Thymus (tissue), 14 donors: ENCODE measurements around the gene MTCH1. TPM values are rescaled to one million over a fixed set of nuclear protein-coding genes. Genes with fewer than 3 reads are reported as not detected.

ENCODE experiments used
- DNase-seq, 9 donors: peaks; one replicate each; pipeline ENCODE4 v3.0.0-alpha.2; 2013; ENCODE audit warnings: low spot score in 9 of 9, low read depth in 6 of 9, missing footprints in 1 of 9
- H3K27ac ChIP-seq, 2 donors: one replicate each; pipeline ENCODE4 v1.5.1; 2013; ENCODE audit warnings: control low read depth in 1 of 2, low read depth in 1 of 2, low read length in 1 of 2, mild to moderate bottlenecking in 1 of 2, moderate library complexity in 1 of 2
- H3K27me3 ChIP-seq, 2 donors: one replicate each; pipeline ENCODE4 v1.5.1; 2013; ENCODE audit warnings: low read length in 1 of 2; ENCODE audit not compliant: control insufficient read depth in 2 of 2, insufficient read depth in 1 of 2
- H3K36me3 ChIP-seq, 2 donors: one replicate each; pipeline ENCODE4 v1.5.1; 2013; ENCODE audit warnings: low read length in 1 of 2, mild to moderate bottlenecking in 1 of 2, moderate library complexity in 1 of 2; ENCODE audit not compliant: control insufficient read depth in 2 of 2, insufficient read depth in 2 of 2
- H3K4me1 ChIP-seq, 2 donors: one replicate each; pipeline ENCODE4 v1.5.1; 2013; ENCODE audit warnings: low read length in 2 of 2; ENCODE audit not compliant: control insufficient read depth in 2 of 2, insufficient read depth in 2 of 2
- H3K4me3 ChIP-seq, 2 donors: one replicate each; pipeline ENCODE4 v1.5.1; 2013; ENCODE audit warnings: low read length in 2 of 2, control low read depth in 1 of 2, mild to moderate bottlenecking in 1 of 2
- H3K9me3 ChIP-seq, 2 donors: one replicate each; pipeline ENCODE4 v1.5.1; 2013; ENCODE audit warnings: low read length in 1 of 2, mild to moderate bottlenecking in 1 of 2; ENCODE audit not compliant: control insufficient read depth in 2 of 2, insufficient read depth in 1 of 2
- WGBS: extraction: QIAGEN DNeasy Blood & Tissue Kit; methylation state at CpG from one replicate; pipeline ENCODE4 v1.1.7; 2013; 5-methylcytosine and 5-hydroxymethylcytosine counted together
- long read RNA-seq, 10 donors: transcript quantifications; one replicate each; lab custom pipeline, GENCODE V29; 2026
- polyA plus RNA-seq: library from polyadenylated mRNA; stranded (reverse); fragments of 200-250 nt; gene quantifications from one replicate; pipeline ENCODE4 v1.2.3, GENCODE V29; 2013
- total RNA-seq: library from RNA; stranded (reverse); fragments of 120-200 nt; gene quantifications from one replicate; pipeline ENCODE4 v1.2.4, GENCODE V29; 2013
- donor health status: healthy.

The MTCH1 gene
- total RNA-seq (110 TPM), polyA plus RNA-seq (152 TPM)
- long read RNA-seq, donor 1, transcript MTCH1-201 (12 exons, 2,006 nt): major isoform, 6 of 7 reads
- long read RNA-seq, donor 1, partial matches to known transcripts: 0 of 7 reads
- long read RNA-seq, donor 1, other reads (novel, unspliced or antisense): 0 of 7 reads
- long read RNA-seq, donor 2: 0 reads
- long read RNA-seq, donor 3, transcript MTCH1-201 (12 exons, 2,006 nt): minor isoform, 23 of 59 reads
- long read RNA-seq, donor 3, transcript MTCH1-202 (12 exons, 2,057 nt): major isoform, 25 of 59 reads
- long read RNA-seq, donor 3, partial matches to known transcripts: 5 of 59 reads
- long read RNA-seq, donor 3, other reads (novel, unspliced or antisense): 0 of 59 reads
- long read RNA-seq, donor 4, transcript MTCH1-202 (12 exons, 2,057 nt): minor isoform, 7 of 47 reads
- long read RNA-seq, donor 4, transcript MTCH1-201 (12 exons, 2,006 nt): major isoform, 11 of 47 reads
- long read RNA-seq, donor 4, partial matches to known transcripts: 26 of 47 reads
- long read RNA-seq, donor 4, other reads (novel, unspliced or antisense): 0 of 47 reads
- long read RNA-seq, donor 5, transcript MTCH1-202 (12 exons, 2,057 nt): minor isoform, 29 of 197 reads
- long read RNA-seq, donor 5, transcript MTCH1-204 (11 exons, 1,572 nt): minor isoform, 14 of 197 reads
- long read RNA-seq, donor 5, transcript MTCH1-201 (12 exons, 2,006 nt): major isoform, 39 of 197 reads
- long read RNA-seq, donor 5, partial matches to known transcripts: 80 of 197 reads
- long read RNA-seq, donor 5, other reads (novel, unspliced or antisense): 32 of 197 reads
- long read RNA-seq, donor 6, transcript MTCH1-202 (12 exons, 2,057 nt): minor isoform, 17 of 41 reads
- long read RNA-seq, donor 6, transcript MTCH1-201 (12 exons, 2,006 nt): major isoform, 18 of 41 reads
- long read RNA-seq, donor 6, partial matches to known transcripts: 0 of 41 reads
- long read RNA-seq, donor 6, other reads (novel, unspliced or antisense): 0 of 41 reads
- long read RNA-seq, donor 7, transcript MTCH1-201 (12 exons, 2,006 nt): major isoform, 38 of 64 reads
- long read RNA-seq, donor 7, transcript MTCH1-202 (12 exons, 2,057 nt): minor isoform, 22 of 64 reads
- long read RNA-seq, donor 7, partial matches to known transcripts: 0 of 64 reads
- long read RNA-seq, donor 7, other reads (novel, unspliced or antisense): 0 of 64 reads
- long read RNA-seq, donor 8, transcript MTCH1-202 (12 exons, 2,057 nt): major isoform, 14 of 23 reads
- long read RNA-seq, donor 8, transcript MTCH1-201 (12 exons, 2,006 nt): minor isoform, 6 of 23 reads
- long read RNA-seq, donor 8, partial matches to known transcripts: 0 of 23 reads
- long read RNA-seq, donor 8, other reads (novel, unspliced or antisense): 0 of 23 reads
- long read RNA-seq, donor 9, transcript MTCH1-201 (12 exons, 2,006 nt): major isoform, 22 of 38 reads
- long read RNA-seq, donor 9, transcript MTCH1-202 (12 exons, 2,057 nt): minor isoform, 12 of 38 reads
- long read RNA-seq, donor 9, partial matches to known transcripts: 0 of 38 reads
- long read RNA-seq, donor 9, other reads (novel, unspliced or antisense): 0 of 38 reads
- long read RNA-seq, donor 10, transcript MTCH1-201 (12 exons, 2,006 nt): major isoform, 33 of 65 reads
- long read RNA-seq, donor 10, transcript MTCH1-202 (12 exons, 2,057 nt): minor isoform, 24 of 65 reads
- long read RNA-seq, donor 10, partial matches to known transcripts: 5 of 65 reads
- long read RNA-seq, donor 10, other reads (novel, unspliced or antisense): 0 of 65 reads

- peaks cover 13 to 34% of the 10 kb centered on the region in 2 donors for H3K4me1 ChIP-seq
- peak; percentile 53 to 95 (median 86) for DNase-seq
These were observed at the start of gene MTCH1 for GRCh38 chr6:36985808-36986703. Gene MTCH1, minus strand, starts transcription at chr6:36986196. Its CDS starts 23 bp downstream, at chr6:36986173.

DNA sequence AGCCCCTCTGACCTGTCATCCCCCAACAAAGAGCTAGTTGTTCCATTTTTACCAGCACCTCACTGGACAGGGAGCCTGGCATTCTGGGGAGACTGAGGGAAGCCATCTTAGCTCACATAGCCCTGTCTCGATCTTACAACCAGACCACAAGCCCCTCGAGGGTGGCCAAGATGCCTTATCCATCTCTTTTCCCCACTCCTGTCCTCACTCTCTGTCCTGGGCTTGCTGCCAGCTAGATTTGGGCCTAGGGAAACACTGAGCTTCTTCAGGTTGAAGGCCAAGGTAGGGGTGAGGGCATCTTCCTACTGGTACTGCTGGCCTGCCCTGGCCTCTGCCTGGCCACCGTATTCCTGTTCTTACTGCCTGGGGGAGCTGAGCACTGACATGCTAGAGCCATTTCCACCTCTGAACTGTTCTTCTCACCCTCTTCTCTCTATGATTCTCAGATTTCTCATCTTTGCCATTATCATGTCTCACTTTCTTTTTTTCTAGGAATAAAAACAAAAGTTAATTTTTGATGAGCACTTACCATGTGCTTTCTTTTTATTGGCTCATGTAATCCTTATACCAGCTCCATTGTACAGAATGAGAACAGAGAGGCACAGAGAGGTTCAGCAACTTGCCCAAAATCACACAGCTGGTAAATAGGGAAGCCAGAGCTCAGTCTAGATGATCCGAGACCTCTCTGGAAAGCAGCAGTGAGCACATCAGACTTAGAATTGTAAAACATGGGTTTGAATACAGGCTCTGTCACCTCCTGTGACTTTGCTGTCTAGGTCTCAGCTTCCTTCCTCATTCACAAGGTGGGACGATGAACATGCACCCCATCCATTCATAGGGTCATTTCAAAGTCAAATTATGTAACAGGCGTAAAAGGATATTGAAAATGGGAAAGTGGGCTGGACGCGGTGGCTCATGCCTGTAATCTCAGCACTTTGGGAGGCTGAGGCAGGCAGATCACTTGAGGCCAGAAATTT lies 48.1 kb upstream of the MTCH1 start:
- Histone ChIP-seq H3K4me3 (no peak overlapping the region), H3K27me3 (no peaks in the 10 kb centered on the region), H3K4me1 (no peaks in the 10 kb centered on the region), H3K36me3 (no peaks in the 10 kb centered on the region), H3K9me3 (no peaks in the 10 kb centered on the region), H3K27ac (no peak overlapping the region)
- DNase-seq: no peak
- WGBS: 78% methylated on average over 8 of the region's 8 CpGs

More at GRCh38 chr6:36985808-36986703, at the start of gene MTCH1:
- Histone ChIP-seq H3K9me3 (no peaks in the 10 kb centered on the region), H3K27ac (peak within 1 kb of the TSS; percentile 75 to 79), H3K36me3 (peaks cover 8 to 18% of the 10 kb centered on the region in 2 donors), H3K27me3 (no peaks in the 10 kb centered on the region), H3K4me3 (peak within 1 kb of the TSS; percentile 95 to 99)
- under 1% methylated on average over 101 of the region's 101 CpGs for WGBS

DNA sequence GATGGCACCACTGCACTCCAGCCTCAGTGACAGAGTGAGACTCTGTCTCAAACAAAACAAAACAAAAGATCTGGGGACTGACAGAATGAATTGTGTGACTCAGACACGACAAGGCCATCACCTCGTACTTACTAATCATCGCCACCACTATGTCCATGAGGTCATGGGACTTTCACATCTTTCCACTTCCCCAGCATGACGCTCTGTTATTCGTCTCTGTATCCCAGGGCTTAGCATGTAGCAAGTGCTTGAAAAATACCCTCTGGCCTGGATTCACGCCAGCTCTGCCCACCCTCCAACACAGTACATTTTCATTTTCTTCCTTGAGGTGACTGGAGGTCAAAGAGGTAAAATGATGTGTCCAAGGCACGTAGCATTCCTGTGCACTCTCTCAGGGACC lies 47.3 kb upstream of the MTCH1 start:
- Histone ChIP-seq H3K27me3 (no peaks in the 10 kb centered on the region), H3K9me3 (no peaks in the 10 kb centered on the region), H3K36me3 (no peaks in the 10 kb centered on the region), H3K4me1 (no peaks in the 10 kb centered on the region), H3K27ac (no peak overlapping the region), H3K4me3 (no peak overlapping the region)
- WGBS: 96% methylated on average over 7 of the region's 7 CpGs
- no peak for DNase-seq

GRCh38 chr6:37032239-37032638 lies 46.2 kb upstream of the MTCH1 start:
- no peak overlapping the region for H3K4me3 ChIP-seq
- no peak overlapping the region for H3K27ac ChIP-seq
- DNase-seq: no peak
- 94% methylated on average over 7 of the region's 7 CpGs for WGBS
- no peaks in the 10 kb centered on the region for H3K36me3 ChIP-seq
- no peaks in the 10 kb centered on the region for H3K27me3 ChIP-seq
- H3K9me3 ChIP-seq: no peaks in the 10 kb centered on the region
- H3K4me1 ChIP-seq: no peaks in the 10 kb centered on the region

- H3K27ac ChIP-seq: no peak overlapping the region
- H3K4me1 ChIP-seq: peaks cover 0 to 13% of the 10 kb centered on the region in 2 donors
- H3K9me3 ChIP-seq: no peaks in the 10 kb centered on the region
- no peak overlapping the region for H3K4me3 ChIP-seq
- no peaks in the 10 kb centered on the region for H3K36me3 ChIP-seq
- no peaks in the 10 kb centered on the region for H3K27me3 ChIP-seq
- WGBS: over 99% methylated on average over 2 of the region's 2 CpGs
- no peak for DNase-seq
These were observed 44.6 kb upstream of the MTCH1 start for GRCh38 chr6:37030599-37030998.

- H3K36me3 ChIP-seq: no peaks in the 10 kb centered on the region
- 73% methylated on average over 4 of the region's 4 CpGs for WGBS
- H3K27ac ChIP-seq: no peak overlapping the region
- DNase-seq: peak in 1 of 9 donors; percentile 42
- no peaks in the 10 kb centered on the region for H3K9me3 ChIP-seq
- H3K4me1 ChIP-seq: peaks cover 0 to 13% of the 10 kb centered on the region in 2 donors
- H3K27me3 ChIP-seq: no peaks in the 10 kb centered on the region
- H3K4me3 ChIP-seq: no peak overlapping the region
These were observed 43.4 kb upstream of the MTCH1 start for GRCh38 chr6:37029249-37029971.
